GM12873 (cell line): Measurements from ENCODE around the gene FCGBP.

Source experiments
- TF ChIP-seq, protein P1 (sequence below): IDR thresholded peaks from 2 replicates; pipeline ENCODE4 v1.5.1; 2012; ENCODE audit warnings: low read depth, mild to moderate bottlenecking, moderate library complexity, low read length, control low read depth; ENCODE audit not compliant: insufficient read depth; ENCODE audit errors: missing control alignments

FCGBP gene

DNA sequence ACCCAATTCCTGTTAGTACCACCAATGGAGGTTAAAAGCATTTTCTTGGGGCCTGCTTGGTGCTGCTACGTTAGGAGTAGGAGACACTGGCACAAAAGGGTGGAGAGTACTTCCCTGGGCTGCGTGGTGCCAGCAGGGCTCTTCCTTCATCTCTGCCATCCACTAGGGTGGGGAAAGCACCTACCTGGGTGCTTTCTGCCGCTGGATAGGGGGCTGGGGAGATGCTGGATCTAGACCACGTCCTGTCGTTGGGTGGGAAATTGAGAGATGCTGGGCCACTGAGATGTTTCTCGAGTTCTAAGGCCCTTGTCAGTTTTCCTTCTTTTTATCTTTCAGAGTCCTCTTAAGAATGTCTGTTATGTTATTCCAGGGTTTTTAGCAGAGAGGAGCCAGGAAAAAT lies 6.7 kb upstream of the FCGBP start:
- TF ChIP-seq, protein P1, sequence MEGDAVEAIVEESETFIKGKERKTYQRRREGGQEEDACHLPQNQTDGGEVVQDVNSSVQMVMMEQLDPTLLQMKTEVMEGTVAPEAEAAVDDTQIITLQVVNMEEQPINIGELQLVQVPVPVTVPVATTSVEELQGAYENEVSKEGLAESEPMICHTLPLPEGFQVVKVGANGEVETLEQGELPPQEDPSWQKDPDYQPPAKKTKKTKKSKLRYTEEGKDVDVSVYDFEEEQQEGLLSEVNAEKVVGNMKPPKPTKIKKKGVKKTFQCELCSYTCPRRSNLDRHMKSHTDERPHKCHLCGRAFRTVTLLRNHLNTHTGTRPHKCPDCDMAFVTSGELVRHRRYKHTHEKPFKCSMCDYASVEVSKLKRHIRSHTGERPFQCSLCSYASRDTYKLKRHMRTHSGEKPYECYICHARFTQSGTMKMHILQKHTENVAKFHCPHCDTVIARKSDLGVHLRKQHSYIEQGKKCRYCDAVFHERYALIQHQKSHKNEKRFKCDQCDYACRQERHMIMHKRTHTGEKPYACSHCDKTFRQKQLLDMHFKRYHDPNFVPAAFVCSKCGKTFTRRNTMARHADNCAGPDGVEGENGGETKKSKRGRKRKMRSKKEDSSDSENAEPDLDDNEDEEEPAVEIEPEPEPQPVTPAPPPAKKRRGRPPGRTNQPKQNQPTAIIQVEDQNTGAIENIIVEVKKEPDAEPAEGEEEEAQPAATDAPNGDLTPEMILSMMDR: no peak

DNA sequence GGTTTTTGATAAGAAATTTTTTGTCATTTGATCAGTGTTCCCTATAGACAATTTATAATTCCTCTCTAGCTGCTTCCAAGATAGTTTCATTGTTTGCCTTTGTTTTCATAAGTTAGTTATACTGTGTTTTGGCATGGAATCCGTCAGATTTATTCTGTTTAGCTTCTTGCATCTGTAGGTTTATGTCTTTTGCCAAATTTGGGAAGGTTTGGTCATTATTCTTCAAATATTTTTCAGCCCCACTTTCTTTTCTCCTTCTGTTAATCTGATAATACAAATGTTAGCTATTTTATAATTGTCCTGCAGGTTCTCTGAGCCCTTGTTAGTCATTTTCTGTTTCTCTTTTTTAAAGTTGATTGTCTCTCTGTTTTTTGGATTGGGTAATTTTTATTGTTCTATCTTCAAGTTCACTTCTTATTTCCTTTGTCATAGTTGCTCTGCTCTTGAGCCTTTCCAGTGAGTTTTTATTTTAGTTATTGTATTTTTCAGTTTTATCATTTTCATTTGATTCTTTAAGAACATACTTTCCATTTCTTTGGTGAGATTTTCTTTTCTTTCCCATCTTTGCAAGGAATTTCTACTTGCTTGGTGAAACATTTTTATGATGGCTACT lies 5.9 kb upstream of the FCGBP start:
- TF ChIP-seq, protein P1: no peak

DNA sequence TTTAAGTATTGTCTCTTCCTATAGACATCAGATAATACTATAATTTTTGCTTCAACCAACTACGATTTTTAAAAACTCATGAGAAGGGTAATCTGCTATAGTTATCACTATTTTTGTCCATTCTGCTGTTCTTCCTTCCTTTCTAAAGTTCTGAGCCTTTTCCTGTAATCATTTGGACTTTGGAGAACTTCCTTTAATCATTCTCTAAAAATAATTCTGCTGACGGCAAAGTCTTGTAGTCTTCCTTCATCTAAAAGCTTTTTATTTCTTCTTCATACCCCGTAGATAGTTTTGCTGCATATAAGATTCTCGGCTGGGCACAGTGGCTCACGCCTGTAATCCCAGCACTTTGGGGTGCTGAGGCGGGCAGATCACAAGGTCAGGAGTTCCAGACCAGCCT lies 5.1 kb upstream of the FCGBP start:
- TF ChIP-seq, protein P1: no peak

DNA sequence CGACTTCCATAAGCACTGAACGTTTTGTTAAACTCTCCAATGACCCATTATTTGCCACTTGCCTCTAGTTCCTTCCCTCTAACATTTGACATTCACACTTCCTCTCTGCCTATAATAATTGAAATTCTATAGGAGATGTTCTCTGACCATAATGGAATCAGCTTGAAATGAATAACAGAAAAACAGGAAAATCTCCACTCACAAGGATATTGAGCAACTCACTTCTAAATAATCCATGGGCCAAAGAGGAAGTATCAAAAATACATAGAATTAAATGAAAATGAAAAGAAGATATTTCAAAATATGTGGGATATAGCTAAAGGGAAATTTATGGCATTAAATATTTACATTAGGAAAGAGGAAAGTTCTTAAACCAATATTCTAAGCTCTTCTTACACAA lies 3.4 kb upstream of the FCGBP start:
- TF ChIP-seq, protein P1: no peak

DNA sequence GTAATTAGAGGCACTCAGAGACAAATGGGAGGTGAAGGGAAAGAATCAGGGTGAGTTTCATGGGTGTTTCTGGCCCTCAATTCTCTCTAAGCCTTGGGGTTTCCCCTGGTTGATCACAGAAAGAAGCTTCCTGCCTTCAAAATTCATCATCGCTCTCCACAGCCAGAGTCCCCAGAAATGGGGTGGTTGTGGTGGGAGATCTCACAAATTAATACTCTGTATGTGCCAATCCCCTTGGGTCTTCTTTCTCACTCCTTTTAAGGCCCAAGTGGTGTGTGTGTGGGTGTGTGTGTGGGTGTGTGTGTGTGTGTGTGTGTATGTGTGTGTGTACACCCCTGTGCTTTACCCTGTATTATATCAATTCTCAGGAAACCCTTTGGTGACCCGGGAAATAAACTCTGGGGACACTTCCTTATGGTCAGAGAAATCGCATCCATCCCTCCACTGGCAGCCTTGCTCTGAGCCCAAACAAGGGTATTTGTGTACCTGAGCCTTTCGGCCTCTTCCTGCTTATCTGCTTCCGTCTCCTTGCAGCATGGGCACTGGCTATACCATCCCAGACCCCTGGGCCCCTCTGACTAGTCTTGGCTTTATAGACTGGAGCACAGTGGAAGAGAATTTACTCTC lies 2.8 kb upstream of the FCGBP start:
- TF ChIP-seq, protein P1: no peak

DNA sequence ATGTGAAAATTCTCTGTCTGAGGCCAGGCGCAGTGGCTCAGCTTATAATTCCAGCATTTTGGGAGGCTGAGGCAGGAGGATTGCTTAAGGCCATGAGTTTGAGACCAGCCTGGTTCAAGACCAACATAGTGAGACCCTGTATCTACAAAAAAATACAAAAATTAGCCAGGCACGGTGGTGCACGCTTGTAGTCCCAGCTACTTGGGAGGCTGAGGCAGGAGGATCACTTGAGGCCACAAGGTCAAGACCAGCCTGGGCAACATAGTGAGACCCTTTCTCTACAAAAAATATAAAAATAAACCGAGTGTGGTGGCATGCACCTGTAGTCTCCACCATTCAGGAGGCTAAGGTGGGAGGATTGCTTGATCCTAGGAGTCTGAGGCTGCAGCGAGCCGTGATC lies 2.2 kb upstream of the FCGBP start:
- TF ChIP-seq, protein P1: no peak

DNA sequence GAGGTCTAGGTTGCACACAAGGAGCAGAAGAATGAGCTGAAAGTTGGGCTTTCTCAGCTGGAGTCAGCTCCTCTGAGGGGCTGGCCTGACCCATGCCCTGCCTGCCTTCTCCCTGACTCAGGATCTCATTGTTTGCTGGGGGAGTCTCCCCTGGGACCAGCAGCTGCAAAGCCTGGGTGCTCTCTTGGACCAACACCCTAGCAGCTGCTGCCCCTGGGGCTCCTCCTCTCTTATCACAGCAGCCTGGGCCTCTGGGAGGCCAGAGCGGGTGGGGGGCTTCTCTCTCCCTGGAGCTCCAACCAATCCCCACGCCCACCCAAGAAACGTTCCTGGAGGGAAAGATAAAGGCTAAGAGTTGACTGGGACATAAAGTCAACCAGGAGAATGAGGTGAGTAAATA lies 1.6 kb upstream of the FCGBP start:
- TF ChIP-seq, protein P1: no peak
